Stimulated activated CD8-positive, alpha-beta memory T cell treated with anti-CD3 and anti-CD28 coated beads, Interleukin-7, amount 100 ng/mL, for 1 hour (primary cell): ENCODE results near the gene SECTM1.
"Not testable (repeated sequence)": the region's sequence is repeated elsewhere in the genome, so short reads cannot be mapped to it uniquely, and the experiment has no call there.

Experiments
- DNase-seq, 2 donors: peaks; one replicate each; pipeline ENCODE4 v3.0.0-alpha.2; 2020; ENCODE audit warnings: low read depth in 2 of 2

Gene SECTM1

DNA sequence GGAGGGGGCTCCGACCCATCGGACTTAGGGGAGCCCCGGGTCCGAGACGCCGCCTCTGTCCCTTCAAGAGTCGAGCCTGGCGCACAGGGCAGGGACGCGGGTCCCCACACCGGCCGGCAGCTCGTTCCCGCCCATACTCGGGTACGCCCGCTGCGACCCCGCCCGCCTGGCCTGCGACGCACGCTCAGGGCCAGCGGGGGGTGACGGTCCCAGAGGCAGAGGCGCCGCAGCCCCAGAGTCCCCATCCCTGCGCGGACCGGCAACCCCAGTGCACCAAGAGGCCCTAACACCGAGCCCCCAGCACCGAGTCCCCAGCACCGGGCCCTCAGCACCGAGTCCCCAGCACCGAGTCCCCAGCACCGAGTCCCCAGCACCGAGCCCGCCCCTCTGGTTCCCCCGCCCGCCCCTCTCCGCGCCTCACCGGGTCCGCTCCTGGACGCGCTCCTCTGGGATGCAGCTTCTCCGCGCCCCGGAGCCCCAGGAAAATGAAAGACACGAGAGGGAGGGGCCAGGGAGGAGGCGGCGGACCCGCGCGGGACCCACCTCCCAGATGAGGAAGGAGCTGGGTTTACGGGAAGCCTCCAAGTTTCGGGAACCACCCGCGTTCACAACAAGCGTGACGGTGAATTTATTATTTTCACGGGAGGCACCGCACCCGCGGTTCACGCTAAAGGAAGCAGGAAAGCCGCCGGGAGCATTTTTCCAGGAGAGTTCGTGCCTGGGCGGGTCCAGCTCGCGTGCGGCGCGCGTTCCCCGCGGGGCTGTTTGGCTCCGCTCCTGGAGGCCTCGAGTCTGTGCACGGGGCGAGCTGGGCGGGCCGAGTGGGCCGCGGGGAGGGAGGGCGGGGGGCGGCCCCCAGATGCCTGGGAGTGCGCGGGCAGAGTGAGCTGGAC is at the start of gene SECTM1:
TSS of gene SECTM1 (minus strand) at position 488 of the 893 bp plus-strand sequence. CDS start 6,526 bp downstream, outside the sequence.
- DNase-seq, result no peak

DNA sequence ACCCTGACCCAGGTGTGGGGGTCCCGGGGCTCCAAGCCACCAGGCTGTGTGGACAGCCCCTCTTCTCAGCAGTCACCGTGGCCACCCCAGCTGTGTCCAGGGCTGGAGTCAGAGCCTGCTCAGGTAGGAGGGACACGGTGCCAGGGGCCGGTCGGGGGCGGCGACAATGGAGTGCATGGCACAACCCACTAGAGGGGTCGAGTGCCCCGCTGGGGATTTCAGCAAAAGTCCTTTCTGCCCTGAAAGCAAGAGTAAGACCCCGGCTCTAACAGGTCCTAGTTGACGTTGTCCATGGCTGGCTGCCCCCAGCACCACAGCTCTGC is 49.3 kb upstream of the SECTM1 start:
- DNase-seq, result no peak

DNA sequence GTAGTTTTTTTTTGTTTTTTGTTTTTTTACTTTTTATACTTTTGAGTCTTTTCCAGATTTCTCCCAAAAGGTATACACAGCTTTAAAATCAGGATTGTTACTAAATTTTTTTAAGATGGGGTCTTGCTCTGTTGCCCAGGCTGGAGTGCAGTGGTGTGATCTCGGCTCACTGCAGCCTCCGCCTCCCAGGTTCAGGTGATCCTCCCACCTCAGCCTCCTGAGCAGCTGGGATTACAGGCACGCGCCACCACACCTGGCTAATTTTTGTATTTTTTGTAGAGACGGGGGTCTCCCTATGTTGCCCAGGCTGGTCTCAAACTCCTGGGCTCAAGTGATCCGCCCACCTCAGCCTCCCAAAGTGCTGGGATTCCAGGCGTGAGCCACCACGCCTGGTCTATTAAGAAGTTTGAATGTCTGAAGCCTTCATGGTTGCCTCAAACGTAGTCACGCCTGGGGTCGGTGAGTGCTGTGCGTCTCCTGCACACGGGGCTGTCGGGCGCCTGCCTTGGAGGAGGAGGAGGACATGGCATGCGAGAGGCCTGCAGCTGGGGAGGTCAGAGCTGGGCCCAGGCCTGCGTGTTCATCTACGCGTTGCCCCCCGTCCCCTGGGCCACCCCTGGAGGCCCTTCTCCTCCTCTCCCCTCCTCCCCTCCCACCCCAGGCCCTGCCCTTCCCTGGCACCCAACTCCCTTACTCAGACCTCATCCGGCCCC is 48.8 kb upstream of the SECTM1 start:
- DNase-seq, result not testable (repeated sequence)

DNA sequence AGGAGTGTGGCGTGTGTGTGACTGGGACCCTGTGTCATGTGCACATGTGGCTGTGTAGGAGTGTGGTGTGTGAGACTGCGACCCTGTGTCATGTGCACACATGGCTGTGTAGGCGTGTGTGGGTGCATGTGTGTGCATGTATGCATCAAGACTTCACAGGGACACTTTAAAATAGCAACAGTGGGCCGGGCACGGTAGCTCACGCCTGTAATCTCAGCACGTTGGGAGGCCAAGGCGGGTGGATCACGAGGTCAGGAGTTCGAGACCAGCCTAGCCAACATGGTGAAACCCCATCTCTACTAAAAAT is 48.1 kb upstream of the SECTM1 start:
- DNase-seq, result not testable (repeated sequence)

DNA sequence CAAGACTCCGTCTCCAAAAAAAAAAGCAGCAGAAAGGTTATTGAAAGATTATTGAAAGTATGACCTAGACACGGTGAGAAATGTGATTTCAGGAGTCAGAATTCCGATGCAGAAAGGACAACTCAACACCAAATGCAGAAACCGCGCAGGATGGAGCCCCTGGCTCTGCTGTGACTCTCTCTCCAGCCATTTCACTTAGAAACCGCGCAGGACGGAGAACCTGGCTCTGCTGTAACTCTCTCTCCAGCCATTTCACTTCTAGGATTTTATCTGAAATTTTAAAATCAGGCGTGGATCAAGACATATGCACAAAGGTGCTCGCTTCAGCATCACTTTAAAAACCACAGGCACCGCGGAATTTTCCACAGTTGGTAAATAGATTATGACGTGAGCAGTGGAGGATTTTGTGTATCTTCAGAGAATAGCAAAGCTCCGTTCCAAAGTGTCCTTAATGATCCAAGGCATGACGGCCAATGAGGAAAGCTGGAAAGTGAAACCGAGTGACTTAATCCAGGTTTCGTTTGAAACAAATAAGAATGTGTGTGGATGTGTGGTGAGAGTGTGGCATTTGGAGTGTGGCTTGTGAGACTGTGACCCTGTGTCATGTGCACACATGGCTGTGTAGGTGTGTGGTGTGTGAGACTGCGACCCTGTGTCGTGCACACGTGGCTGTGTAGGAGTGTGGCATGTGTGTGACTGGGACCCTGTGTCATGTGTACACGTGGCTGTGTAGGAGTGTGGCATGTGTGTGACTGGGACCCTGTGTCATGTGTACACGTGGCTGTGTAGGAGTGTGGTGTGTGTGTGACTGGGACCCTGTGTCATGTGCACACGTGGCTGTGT is 47.5 kb upstream of the SECTM1 start:
- no peak for DNase-seq

DNA sequence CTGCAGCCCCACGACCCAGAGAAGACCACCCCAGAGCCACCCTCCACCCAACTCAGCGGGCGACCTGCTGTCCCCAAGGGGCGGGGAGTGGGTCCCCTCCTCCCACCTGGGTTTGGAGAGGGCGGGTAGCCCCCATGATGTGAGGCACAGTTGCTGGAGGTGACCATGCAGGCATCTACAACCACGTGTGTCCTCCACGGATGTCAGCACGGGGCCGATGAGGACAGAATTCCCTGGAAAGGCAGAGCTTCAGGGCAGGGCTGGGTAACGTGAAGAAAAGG is 45.1 kb upstream of the SECTM1 start:
- no peak for DNase-seq

DNA sequence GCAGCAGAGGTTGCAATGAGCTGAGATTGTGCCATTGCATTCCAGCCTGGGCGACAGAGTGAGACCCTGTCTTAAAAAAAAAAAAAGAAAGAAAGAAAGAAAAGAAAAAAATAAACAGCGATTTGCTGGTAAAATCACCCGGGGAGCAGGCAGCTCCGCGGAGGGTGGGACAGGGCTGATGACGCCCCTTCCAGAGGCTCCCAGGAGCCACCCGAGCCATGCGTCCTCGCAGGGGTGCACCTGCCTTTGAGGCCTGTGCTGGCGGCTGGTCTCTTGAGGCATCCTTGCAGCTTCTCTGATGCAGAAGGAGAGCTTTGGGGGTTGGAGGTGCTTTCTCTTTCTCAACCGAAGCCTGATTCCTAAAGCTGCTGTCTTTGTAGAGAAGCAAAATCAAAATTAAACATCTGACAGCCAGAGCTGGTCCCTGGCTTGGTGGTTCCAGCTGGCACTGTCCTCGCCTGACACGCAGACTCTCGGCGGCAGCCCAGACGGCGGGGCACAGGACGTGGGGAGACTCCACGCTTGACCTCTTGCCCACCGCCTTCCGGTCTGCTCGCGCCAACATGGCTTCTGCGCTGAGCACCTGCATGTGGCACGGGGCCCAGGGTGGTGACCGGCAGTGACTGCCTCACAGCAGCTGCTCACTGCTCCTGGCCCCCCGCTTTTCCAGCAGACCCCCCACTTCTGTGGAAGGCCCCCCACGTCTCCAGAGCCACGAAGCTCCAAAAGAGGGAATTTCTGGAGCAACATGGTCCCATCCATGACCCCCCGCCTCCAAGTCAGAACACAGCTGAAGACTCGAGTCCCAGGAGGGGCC is 44.6 kb upstream of the SECTM1 start:
- no peak for DNase-seq

DNA sequence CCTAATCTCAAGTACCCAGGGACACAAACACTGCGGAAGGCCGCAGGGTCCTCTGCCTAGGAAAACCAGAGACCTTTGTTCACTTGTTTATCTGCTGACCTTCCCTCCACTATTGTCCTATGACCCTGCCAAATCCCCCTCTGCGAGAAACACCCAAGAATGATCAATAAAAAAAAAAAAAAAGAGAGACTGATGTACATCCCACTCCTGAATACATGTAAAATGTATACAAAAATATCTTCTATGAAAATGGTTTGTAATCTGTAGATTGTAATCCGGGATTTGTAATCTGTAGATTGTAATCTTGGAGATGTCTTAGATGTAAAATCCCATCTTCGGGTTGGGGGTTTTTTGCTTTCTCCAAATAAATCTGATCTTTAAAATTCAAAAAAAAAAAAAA is 43.7 kb upstream of the SECTM1 start:
- not testable (repeated sequence) for DNase-seq

DNA sequence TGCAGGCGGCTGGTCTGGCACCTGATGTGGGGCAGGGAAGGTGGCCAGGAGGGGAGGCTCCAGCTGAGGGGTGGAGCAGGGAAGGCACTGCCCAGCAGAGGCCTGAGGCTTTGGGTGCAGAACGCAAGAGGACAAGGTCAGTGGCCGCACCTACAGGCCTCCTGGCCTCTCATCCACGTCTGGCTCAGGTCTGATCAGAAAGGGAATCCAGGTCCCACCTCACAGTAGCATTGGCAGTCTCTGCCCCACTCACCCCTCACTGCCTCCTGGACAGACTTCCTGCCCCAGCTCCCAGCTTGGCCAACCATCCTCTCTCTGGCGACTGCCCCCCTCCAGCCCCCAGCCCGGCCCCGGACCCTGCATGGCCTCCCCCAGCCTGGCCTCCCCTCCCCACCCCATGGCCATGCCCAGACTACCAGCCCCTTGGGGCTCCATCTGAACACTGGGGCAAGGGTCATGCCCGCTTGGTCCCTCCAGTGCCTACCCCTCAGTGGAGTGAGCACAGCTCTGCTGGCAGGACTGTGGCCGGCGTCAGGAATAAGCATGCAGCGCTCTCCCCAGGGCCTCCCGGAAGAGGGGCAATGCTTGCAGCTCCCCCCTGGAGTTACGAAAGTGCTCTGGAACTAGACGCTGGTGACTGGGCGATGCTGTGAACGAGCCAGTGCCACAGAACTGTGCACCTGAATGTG is 42.6 kb upstream of the SECTM1 start:
- DNase-seq, result no peak

DNA sequence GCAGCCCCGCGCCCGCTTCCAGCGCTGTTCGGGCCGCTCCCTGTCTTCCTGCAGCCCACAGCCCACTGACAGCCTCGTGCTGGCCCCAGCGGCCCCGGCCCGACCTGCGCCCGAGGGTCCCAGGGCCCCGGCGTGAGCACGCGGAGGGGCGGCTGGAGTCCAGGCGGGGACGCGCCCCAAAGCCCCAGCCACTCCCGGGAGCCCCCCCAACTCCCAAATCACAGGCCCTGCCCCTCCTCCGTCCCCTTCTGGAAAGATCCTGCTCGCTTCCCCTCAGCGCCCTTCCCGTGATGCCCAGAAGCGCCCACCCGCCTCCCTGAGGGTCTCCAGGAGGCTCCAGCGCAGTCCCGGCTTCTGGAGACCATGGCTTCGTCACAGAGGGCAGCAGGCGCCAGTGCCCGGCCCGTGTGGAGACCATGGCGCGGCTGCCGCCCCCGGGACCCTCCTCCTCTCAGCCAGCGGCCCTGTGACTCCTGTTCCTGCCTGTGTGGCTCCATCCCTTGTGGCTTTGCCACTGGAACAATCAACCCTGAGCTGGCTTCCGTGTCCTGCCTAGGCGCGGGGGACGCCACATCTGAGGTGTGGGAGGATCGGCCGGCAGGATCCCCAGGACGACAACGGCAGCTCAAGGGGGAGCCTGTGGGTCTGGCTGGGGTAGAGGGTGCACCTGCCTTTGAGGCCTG is 41.9 kb upstream of the SECTM1 start:
- DNase-seq, result no peak

DNA sequence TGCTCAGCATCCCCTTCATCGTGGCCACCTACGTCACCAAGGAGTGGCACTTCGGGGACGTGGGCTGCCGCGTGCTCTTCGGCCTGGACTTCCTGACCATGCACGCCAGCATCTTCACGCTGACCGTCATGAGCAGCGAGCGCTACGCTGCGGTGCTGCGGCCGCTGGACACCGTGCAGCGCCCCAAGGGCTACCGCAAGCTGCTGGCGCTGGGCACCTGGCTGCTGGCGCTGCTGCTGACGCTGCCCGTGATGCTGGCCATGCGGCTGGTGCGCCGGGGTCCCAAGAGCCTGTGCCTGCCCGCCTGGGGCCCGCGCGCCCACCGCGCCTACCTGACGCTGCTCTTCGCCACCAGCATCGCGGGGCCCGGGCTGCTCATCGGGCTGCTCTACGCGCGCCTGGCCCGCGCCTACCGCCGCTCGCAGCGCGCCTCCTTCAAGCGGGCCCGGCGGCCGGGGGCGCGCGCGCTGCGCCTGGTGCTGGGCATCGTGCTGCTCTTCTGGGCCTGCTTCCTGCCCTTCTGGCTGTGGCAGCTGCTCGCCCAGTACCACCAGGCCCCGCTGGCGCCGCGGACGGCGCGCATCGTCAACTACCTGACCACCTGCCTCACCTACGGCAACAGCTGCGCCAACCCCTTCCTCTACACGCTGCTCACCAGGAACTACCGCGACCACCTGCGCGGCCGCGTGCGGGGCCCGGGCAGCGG is 41.2 kb upstream of the SECTM1 start:
- DNase-seq, result no peak

DNA sequence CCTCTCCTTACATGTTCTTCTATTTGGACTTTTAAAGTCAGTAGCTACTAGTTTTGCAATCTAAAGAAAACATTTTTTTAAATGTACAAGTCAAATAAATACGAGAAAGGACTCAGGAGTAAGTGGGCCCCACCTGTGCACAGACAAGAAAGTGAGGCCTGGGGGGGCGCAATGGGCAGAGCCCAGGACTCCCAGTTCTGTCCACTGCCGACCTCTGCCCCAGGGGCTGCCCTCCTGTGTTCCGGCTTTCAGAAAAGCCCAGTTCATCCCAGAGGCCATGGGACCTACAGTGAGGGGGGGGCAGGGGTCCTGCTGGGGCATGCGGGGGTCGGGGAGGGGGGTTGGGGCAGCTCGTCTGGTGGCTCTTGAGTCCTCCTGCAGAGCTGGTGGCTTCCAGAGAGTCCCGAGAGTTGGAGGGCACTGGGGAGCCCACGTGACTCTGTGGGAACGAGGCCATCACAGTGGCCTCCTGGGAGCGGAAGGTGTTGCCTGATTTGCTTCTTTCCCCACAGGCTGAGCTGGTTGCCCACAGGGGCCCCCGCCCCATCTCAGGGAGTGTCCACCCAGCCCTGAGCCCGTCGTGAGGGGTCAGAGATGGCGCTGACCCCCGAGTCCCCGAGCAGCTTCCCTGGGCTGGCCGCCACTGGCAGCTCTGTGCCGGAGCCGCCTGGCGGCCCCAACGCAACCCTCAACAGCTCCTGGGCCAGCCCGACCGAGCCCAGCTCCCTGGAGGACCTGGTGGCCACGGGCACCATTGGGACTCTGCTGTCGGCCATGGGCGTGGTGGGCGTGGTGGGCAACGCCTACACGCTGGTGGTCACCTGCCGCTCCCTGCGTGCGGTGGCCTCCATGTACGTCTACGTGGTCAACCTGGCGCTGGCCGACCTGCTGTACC is 40.4 kb upstream of the SECTM1 start:
- no peak for DNase-seq

DNA sequence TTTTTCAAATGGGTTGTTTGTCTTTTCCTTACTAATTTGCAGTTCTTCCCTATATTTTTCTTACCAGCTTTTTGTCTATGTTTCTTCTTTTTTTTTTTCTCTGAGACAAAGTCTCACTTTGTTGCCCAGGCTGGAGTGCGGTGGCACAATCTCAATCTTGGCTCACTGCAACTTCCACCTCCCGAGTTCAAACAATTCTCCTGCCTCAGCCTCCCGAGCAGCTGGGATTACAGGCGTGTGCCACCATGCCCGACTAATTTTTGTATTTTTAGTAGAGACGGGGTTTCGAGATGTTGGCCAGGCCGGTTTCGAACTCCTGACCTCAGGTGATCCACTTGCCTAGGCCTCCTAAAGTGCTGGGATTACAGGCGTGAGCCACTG is 39.5 kb upstream of the SECTM1 start:
- DNase-seq, result not testable (repeated sequence)

DNA sequence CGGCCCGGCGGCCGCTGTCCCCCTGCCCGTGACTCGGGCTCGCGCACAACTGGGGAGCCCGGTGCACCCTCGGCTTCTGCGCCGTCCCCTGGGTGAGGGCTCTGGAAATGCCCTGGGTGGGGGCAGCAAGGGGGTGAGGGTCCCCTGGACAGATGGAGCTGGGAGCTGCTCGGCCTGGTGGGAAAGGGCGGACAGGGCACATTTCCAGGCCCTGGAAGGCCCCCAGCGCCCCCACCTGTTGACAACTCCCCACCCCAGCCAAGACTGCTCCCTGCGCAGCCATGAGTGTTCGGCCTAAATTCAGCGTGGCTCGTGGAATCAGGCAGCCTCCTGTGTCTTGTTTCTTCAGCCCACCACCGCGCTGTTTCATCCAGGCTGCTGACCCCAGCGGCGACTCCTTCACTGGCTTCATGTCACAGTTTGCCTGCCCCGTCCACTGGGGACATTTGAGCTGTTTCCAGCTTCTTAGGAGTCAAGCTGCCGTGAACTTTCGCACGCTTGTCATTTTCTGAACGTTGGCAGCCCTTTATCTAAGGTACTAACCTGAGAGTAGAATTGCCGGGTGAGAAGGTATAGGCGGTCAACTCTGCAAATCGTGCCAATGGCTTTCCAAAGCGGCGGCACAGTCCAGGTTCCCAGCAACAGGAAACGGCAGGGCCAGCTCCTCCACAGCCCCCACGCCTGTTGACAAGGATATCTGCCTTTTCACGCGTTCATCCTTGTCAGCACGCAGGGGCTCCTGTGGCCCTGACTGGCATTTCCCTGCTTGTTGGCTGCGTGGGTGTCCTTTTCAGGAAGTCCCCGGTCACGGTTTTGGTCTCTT is 38.9 kb upstream of the SECTM1 start:
- no peak for DNase-seq

DNA sequence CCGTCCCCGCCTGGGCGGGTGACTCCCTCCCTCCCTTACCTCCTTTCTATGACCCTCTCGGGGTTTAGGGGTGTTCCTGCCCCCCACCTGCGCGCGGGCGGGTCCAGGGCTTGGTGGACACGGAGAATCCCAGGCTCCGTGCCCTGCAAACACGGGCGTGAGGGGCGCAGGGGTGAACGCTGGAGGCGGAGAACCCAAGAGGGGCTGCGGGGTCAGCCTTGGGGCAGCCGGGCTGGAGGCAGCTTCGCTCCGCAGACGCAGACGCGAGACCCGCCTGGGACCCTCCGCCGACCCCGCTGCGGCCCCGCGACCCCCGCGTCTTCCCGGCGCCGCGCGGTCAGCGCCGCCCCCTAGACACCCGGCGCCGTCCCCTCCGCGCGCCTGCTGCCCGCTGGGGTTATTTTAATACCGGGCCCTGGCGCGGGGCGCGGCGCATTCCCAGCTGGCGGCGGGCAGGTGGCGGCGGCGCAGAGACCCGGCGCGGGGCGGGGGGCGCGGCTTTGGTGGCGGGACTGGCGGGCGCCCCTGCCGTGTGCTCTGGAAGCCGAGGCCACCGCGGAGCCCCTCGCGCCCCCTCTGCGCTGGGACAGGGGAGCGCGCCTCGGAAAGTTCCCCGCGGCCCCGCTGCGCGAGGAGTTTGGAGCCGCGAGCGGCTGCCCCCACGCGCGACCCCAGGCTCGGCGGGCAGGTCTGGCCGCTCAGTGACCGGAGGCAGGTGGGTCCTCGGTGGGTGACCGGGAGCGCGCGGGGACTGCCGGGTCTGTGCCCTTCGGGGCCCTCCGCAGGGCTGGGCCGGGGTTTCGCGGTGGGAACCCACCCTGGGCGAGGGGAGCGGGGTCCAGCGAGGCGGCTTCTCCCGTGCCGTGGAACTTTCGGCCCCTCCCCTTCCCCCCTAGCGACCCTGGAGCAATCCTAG is 38.0 kb upstream of the SECTM1 start, which contains the start of gene UTS2R:
TSS of gene UTS2R (plus strand) at position 433 of the 916 bp plus-strand sequence. CDS start 2,560 bp downstream, outside the sequence.
- no peak for DNase-seq

DNA sequence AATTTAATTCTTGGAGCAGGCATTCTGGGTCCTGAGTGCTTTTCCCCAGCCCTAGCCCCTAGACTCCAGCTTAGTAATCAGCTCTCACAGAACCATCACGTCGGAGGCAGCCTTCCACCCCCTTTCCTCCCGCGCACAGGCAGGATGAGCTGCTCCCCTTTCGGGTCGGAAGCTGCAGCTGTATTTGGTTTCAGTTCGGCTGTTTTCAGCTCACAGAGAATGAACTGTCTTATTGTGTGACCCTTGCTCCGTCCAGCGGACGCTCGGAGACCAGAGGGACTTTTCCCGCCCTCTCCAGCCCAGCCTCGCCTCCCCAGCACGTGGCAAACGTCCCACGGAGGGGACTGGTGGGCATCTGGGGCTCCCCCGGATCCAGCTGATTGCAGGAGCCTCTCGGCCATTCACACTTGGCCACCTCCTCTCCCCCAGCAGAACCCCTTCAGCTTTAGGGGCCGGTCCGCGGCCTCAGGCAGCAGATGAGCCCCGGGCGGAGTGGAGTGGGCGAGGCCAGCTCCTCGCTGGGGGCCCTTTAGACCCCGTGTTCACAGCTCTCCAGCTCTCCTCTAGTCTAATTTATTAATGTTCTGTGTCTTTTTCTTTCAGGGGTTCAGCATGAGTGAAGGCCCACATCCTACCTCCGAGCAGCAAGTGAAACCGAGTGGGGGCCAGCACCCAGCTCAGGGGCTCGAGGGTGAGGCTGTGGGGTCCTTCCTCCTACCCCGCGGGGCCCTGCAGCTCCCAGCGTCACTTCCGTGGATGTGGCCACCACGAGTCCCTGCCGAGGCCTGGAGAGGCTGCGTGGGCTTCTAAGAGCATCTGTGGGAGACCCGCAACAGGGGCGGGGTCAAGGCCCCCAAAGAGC is 37.1 kb upstream of the SECTM1 start:
- no peak for DNase-seq
